ENCODE measurements around the gene CD72.
"Not testable (repeated sequence)": the region's sequence is repeated elsewhere in the genome, so short reads cannot be mapped to it uniquely, and the experiment has no call there.

Gene CD72

GRCh38 chr9:35616681-35617459, 1.3 kb downstream of the CD72 start:
- no peak for DNase-seq (ENCODE audit: low read depth)

DNA sequence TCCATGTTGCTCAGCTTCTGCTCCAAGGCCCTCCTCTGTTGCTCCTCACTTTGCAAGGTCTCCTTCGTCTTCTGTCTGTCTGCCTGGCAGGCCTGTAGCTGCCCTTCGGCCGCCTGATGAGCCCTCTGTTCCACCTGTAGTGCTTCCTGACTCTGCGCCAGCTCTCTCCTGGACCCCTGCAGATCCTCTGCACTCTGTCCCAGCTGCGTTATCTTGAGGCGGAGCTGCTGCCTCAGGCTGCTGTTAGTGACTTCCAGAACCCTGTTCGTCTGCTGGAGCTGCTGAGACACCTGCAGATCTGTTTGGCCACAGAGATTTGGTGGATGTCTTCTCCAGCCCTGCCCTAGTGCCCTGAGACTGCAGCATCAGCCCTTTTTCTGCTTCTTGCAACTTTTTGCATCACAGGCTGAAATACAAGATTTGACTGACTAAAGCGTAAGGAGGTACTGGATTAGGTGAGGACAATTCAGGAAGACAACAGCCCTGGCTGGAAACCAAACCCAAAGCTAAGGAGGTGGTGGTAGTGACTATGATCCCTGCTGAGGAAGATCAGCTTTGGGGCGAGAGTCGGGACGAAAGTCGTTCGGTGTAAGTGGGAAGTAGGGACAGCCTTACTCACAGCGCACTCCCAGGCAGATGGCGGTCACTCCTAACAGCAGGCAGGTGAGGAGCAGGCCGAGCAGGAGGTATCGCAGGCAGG, 2.1 kb downstream of the CD72 start:
- no peak for DNase-seq (ENCODE audit: low read depth)

DNA sequence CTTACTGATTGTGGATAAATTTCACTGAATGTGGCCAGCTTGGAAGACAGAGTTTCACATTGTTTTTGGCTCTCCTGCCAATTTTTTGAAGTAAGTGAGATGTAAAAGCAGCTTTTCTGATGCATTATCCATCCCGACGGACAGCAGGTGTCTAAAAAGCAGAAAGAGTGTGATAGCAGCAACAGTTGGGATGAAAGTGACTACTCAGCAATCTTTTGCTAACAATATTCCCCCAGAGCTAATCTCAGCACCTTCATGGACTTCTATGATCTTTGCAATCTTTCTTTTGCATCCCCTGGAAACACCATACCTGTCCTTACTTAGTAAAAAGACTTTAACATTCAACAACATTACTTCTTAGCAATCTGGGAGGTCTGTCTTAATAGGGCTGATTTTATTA, 5.4 kb downstream of the CD72 start:
- no peak for DNase-seq (ENCODE audit: low read depth)

DNA sequence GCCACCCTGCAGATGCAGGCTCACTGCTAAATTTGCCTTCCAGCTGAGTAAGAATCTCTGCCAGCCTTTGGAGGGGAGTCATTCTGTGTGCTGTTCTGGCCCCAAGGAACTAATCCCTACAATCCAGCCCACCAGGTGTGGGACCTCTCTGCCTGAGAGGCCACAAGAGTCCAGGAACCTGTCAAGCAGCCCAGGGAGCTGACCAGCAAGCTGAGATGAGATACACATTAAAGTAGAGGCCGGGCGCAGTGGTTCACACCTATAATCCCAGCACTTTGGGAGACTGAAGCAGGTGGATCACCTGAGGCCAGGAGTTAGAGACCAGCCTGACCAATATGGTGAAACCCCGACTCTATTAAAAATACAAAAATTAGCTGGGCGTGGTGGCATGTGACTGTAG, 6.1 kb downstream of the CD72 start:
- not testable (repeated sequence) for DNase-seq (ENCODE audit: low read depth)

GRCh38 chr9:35611230-35611797, 6.9 kb downstream of the CD72 start:
- no peak for DNase-seq (ENCODE audit: low read depth)

GRCh38 chr9:35609820-35610163, 8.4 kb downstream of the CD72 start:
- DNase-seq (ENCODE audit: low read depth), result no peak

- DNase-seq (ENCODE audit: low read depth), result no peak
Observed at GRCh38 chr9:35609001-35609819, 9.0 kb downstream of the CD72 start.

DNA sequence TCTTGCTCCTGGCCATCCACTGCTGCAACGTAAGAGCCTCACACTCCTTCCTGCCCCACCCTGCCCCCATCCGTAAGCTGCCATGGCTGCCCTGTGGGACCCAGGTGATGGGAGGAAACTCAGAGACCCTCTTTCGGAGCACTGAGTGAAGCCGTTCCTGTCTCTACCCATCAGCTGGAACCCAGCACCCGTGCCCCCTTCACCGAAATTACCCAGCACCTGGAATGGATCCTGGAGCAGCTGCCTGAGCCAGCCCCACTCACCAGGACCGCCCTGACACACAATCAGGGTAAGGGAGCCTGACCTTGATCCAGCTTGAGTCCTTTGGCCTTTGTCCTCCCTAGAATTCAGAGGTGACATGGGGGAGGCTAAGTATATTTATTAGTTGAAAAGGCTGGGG, 10.0 kb downstream of the CD72 start:
- DNase-seq (ENCODE audit: low read depth), result no peak

GRCh38 chr9:35606726-35607125, 11.5 kb downstream of the CD72 start:
- no peak for DNase-seq (ENCODE audit: low read depth)

GRCh38 chr9:35606138-35606504, 12.1 kb downstream of the CD72 start:
- DNase-seq (ENCODE audit: low read depth), result no peak

- no peak for DNase-seq (ENCODE audit: low read depth)
Observed at GRCh38 chr9:35605351-35606137, 12.7 kb downstream of the CD72 start.

DNA sequence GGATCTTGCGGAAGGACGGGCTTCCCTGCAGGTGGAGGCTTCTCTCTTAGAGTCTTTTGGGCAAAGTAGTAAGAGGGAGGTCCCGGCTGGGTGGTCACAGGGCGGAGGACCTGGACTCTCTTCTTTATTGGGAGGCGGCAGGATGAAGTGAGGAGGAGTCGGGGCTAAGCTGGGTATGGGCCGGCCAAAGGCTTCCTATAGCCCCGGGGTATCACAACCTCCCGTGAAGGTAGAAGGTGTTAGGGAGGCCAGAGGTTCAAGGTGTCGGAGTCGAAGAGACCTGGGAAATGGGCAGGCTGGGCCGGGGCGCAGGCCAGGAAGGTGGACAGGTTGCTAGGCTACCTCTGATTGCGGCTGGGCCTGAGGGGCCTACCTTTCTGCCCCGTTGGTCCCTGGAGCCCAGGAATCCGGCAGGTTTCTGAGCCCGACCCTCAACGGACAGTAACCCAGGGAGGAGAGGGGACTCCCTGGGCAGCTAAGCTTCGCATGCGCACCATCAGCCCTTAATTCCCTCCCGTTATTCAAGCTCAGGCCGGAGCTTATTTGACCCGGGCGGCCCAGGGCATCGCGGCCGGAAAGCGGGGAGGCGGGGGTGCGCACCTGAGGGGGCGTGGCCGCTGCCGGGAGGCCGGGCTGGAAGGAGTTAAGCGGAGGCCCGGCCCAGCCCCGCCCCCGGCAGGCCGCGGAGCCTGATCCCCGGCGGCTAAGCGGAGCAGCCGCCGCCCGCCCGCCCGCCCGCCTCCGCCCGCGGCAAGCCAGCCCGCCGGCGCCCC, 13.4 kb downstream of the CD72 start, which contains the start of gene TESK1:
TSS of gene TESK1 (plus strand) at position 685 of the 773 bp plus-strand sequence. CDS start 358 bp downstream, outside the sequence.
- DNase-seq (ENCODE audit: low read depth), result peak; percentile 9

DNA sequence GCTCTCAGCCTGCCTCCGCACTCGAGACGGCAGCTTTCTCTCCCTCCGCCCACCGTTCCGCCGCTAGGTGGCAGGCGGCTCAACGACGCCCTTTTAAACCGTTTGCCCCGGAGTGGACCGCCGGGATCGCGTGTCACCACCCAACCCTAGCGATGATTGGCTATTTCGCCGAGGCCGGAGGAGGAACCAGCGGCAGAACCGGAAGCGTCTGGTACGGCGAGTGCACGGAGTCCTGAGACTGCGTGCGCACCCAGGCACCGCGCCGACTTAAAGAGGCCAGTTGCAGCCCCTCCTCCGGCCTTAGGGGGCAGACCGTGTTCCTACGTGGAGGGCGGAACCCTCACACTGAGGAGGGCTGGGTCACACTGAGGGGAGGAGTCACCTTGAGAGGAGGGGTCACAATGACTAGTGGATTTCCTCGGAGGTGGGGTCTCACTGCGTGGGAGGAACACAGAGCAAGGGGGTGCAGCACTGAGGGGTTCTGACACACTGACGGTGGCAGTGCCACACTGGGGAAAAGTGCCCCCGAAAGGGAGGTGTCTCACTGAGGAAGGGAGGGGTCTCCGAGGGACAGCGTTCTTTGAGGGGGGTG, 14.1 kb downstream of the CD72 start:
- DNase-seq (ENCODE audit: low read depth), result peak; percentile 98

DNA sequence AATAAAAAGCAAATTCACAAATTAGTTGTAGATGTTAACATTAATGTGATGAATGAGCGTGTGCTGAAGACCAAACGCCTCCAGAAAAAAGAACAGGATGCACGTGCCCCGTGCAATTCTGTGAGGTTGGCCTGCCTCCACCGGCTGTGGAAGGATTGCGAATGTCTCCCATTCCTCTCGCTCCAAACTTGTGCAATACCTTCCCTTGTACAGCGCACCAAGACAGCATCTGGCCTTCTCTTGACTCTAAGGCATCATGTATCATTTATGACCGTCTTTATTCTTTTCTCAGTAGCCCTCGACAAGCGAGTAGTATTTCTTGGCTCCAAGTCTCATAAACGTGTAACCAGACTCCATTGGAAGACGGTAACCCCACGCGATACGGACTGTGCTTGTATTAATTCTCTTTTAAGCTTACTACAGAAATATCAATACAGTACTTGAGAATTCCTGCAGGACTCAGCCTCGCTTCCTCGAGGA, 14.7 kb downstream of the CD72 start:
- DNase-seq (ENCODE audit: low read depth), result peak; percentile 30

GRCh38 chr9:35599763-35600604, 18.2 kb downstream of the CD72 start:
- DNase-seq (ENCODE audit: low read depth), result no peak

GRCh38 chr9:35598866-35599590, 19.2 kb downstream of the CD72 start:
- DNase-seq (ENCODE audit: low read depth), result no peak

DNA sequence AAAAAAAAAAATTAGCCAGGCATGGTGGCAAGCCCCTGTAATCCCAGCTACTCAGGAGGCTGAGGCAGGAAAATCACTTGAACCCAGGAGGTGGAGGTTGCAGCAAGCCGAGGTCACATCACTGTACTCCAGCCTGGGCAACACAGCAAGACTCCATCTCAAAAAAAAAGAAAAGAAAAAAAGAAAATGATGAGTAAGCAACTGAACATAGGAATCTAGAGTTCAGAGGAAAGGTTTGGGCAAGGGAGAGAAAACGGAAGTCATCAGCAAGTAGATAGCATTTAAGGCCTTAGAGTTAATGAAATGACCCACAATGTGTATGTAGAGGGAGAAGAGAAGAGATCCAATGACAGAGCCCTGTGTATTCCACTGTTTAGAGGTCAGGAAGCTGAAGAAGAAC, 21.3 kb downstream of the CD72 start:
- DNase-seq (ENCODE audit: low read depth), result not testable (repeated sequence)

DNA sequence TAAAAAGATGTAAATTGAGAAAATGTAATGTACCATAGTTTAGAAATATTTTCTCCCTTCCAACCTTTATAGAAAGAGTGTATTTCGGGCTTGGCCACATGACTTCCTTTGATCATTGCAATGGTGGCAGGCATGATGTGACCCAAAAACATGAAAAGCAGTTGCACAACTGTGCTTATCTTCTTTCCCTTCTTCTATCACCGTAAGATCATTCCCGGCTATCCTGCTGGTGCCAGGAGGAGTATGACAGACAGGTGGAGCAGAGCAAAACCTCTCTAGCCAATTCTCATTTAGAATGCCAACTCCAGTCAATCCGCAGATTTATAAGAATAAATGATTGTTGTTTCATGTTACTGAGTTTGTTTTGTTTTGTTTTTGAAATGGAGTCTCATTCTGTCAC, 23.7 kb downstream of the CD72 start:
- DNase-seq (ENCODE audit: low read depth), result no peak

DNA sequence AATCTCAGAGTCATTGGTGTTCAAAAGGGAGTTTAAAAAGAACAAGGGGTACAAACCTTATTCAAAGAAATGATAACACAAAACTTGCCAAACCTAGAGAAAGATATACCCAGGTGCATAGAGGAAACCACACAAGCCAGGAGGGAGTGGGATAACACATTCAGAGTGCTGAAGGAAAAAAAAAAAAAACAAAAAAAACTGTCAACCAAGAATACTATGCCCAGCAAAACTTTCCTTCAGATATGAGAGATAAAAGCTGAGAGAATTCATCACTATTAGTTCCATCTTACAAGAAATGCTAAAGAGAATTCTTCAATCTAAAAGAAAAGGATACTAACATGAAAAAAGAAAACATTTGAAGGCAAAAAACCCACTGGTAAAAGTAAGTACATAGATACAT, 24.6 kb downstream of the CD72 start:
- no peak for DNase-seq (ENCODE audit: low read depth)

Data from non-pigmented ciliary epithelial cell (primary cell).